Measurements from ENCODE around the gene MAP6. TPM values are rescaled to one million over a fixed set of nuclear protein-coding genes. Genes with fewer than 3 reads are reported as not detected.
A peak's percentile ranks its signal among the peaks of the same experiment; 100 is the strongest.

Gene MAP6
- total RNA-seq, 2 donors from 2014 or later, result 6.3 to 8.1 TPM

GRCh38 chr11:75706260-75706729 lies 37.5 kb upstream of the MAP6 start:
- H3K27me3 ChIP-seq, result no peaks in the 10 kb centered on the region
- H3K4me3 ChIP-seq, result no peak overlapping the region
- H3K9me3 ChIP-seq, result no peaks in the 10 kb centered on the region
- peak; percentile 94 to 98 for TF ChIP-seq CTCF (IDR thresholded peaks at IDR 0.05)
- DNase-seq (ENCODE audit: low spot score), result peak; percentile 68
- H3K27ac ChIP-seq, result no peak overlapping the region
- H3K36me3 ChIP-seq, result no peaks in the 10 kb centered on the region
- peaks cover 0 to 7% of the 10 kb centered on the region in 2 donors for H3K4me1 ChIP-seq

- H3K27ac ChIP-seq, result no peak overlapping the region
- H3K9me3 ChIP-seq, result no peaks in the 10 kb centered on the region
- peaks cover 0 to 7% of the 10 kb centered on the region in 2 donors for H3K4me1 ChIP-seq
- H3K27me3 ChIP-seq, result no peaks in the 10 kb centered on the region
- H3K36me3 ChIP-seq, result no peaks in the 10 kb centered on the region
- TF ChIP-seq CTCF (IDR thresholded peaks at IDR 0.05), result no peak
- peak; percentile 13 for DNase-seq (ENCODE audit: low spot score)
- H3K4me3 ChIP-seq, result no peak overlapping the region
These were observed 36.7 kb upstream of the MAP6 start for GRCh38 chr11:75705541-75705940.

- no peaks in the 10 kb centered on the region for H3K36me3 ChIP-seq
- DNase-seq (ENCODE audit: low spot score), result no peak
- H3K9me3 ChIP-seq, result no peaks in the 10 kb centered on the region
- H3K27ac ChIP-seq, result no peak overlapping the region
- H3K4me1 ChIP-seq, result peaks cover 0 to 7% of the 10 kb centered on the region in 2 donors
- no peak overlapping the region for H3K4me3 ChIP-seq
- H3K27me3 ChIP-seq, result no peaks in the 10 kb centered on the region
- TF ChIP-seq CTCF (IDR thresholded peaks at IDR 0.05), result no peak
These were observed 34.9 kb upstream of the MAP6 start for GRCh38 chr11:75703695-75704237.

GRCh38 chr11:75700940-75701339 lies 32.1 kb upstream of the MAP6 start:
- DNase-seq (ENCODE audit: low spot score), result no peak
- no peak overlapping the region for H3K27ac ChIP-seq
- TF ChIP-seq CTCF (IDR thresholded peaks at IDR 0.05), result no peak
- H3K36me3 ChIP-seq, result no peaks in the 10 kb centered on the region
- no peaks in the 10 kb centered on the region for H3K27me3 ChIP-seq
- no peaks in the 10 kb centered on the region for H3K9me3 ChIP-seq
- H3K4me3 ChIP-seq, result no peak overlapping the region
- peaks cover 0 to under 1% of the 10 kb centered on the region in 2 donors for H3K4me1 ChIP-seq

GRCh38 chr11:75697906-75698581 lies 29.2 kb upstream of the MAP6 start:
- DNase-seq (ENCODE audit: low spot score), result no peak
- H3K4me1 ChIP-seq, result no peaks in the 10 kb centered on the region
- H3K27me3 ChIP-seq, result no peaks in the 10 kb centered on the region
- no peak overlapping the region for H3K4me3 ChIP-seq
- no peaks in the 10 kb centered on the region for H3K9me3 ChIP-seq
- no peak for TF ChIP-seq CTCF (IDR thresholded peaks at IDR 0.05)
- no peaks in the 10 kb centered on the region for H3K36me3 ChIP-seq
- H3K27ac ChIP-seq, result no peak overlapping the region

Data from right atrium auricular region (tissue), 2 donors.